HFFc6 (cell line): ENCODE data around the gene SCARB1. TPM values are rescaled to one million over a fixed set of nuclear protein-coding genes. Genes with fewer than 3 reads are reported as not detected.
A peak's percentile ranks its signal among the peaks of the same experiment; 100 is the strongest.

Experiments
- DNase-seq: peaks from one replicate; pipeline ENCODE4 v3.0.0-alpha.2; 2018
- H3K27ac Mint-ChIP-seq: 2 replicates; pipeline ENCODE4 v1.8.0; 2020; ENCODE audit warnings: mild to moderate bottlenecking, mixed read lengths
- H3K27me3 Mint-ChIP-seq: 2 replicates; pipeline ENCODE4 v1.8.0; 2021; ENCODE audit warnings: mild to moderate bottlenecking, moderate library complexity, mixed read lengths; ENCODE audit not compliant: insufficient read depth
- H3K36me3 Mint-ChIP-seq: 2 replicates; pipeline ENCODE4 v1.8.0; 2021; ENCODE audit warnings: low read depth, mixed read lengths
- H3K4me1 Mint-ChIP-seq: 2 replicates; pipeline ENCODE4 v1.8.0; 2020; ENCODE audit warnings: low read depth, mixed read lengths
- H3K4me3 Mint-ChIP-seq: 2 replicates; pipeline ENCODE4 v1.8.0; 2020; ENCODE audit warnings: mild to moderate bottlenecking, moderate library complexity, mixed read lengths
- H3K9me3 Mint-ChIP-seq: 2 replicates; pipeline ENCODE4 v1.8.0; 2020; ENCODE audit warnings: mild to moderate bottlenecking, mixed read lengths
- CTCF ChIP-seq: fragments of 200-600 bp; sonication (generic); IDR thresholded peaks from 2 replicates; pipeline ENCODE4 v1.5.0; 2021; ENCODE audit warnings: antibody characterized with exemption, mild to moderate bottlenecking
- total RNA-seq, 6 experiments: library from RNA; stranded (reverse); fragmentation: NEBNext Ultra II Directional; extraction: Animal tissue kit (Norgen Biotek cat#: 25700); gene quantifications; 2 replicates in 1 of 6; 3 replicates in 5 of 6; pipeline ENCODE4 v1.2.3, GENCODE V29; 2021

The SCARB1 gene
- total RNA-seq, 6 experiments from 2014 or later: 34.8 to 46.3 (median 36.8) TPM

- H3K27ac Mint-ChIP-seq: peak overlapping the region; percentile 99
- H3K4me3 Mint-ChIP-seq: peak overlapping the region; percentile 81
- peaks cover 16% of the 10 kb centered on the region for H3K36me3 Mint-ChIP-seq
- H3K9me3 Mint-ChIP-seq: peaks cover 11% of the 10 kb centered on the region
- DNase-seq: peak; percentile 96
- H3K27me3 Mint-ChIP-seq: peaks cover 8% of the 10 kb centered on the region
- TF ChIP-seq CTCF: no peak; the same call in 1 of the 2 replicates
- H3K4me1 Mint-ChIP-seq: peaks cover 60% of the 10 kb centered on the region
Measured at GRCh38 chr12:124829008-124829707, 34.5 kb downstream of the SCARB1 start.

- TF ChIP-seq CTCF: no peak
- peaks cover 11% of the 10 kb centered on the region for H3K9me3 Mint-ChIP-seq
- DNase-seq: peak; percentile 69
- H3K27ac Mint-ChIP-seq: peak overlapping the region; percentile 99
- H3K4me1 Mint-ChIP-seq: peaks cover 55% of the 10 kb centered on the region
- H3K27me3 Mint-ChIP-seq: peaks cover 8% of the 10 kb centered on the region
- peak overlapping the region; percentile 81 for H3K4me3 Mint-ChIP-seq
- H3K36me3 Mint-ChIP-seq: peaks cover 16% of the 10 kb centered on the region
Measured at GRCh38 chr12:124828264-124829007, 35.2 kb downstream of the SCARB1 start.

- Mint-ChIP-seq H3K27me3 (peaks cover 8% of the 10 kb centered on the region), H3K36me3 (peaks cover 16% of the 10 kb centered on the region), H3K27ac (peak overlapping the region; percentile 99), H3K4me3 (no peak overlapping the region), H3K9me3 (peaks cover 11% of the 10 kb centered on the region), H3K4me1 (peaks cover 48% of the 10 kb centered on the region)
- no peak for TF ChIP-seq CTCF
- DNase-seq: no peak
Measured at GRCh38 chr12:124827588-124828184, 36.0 kb downstream of the SCARB1 start.

- no peak overlapping the region for H3K4me3 Mint-ChIP-seq
- peaks cover 4% of the 10 kb centered on the region for H3K27me3 Mint-ChIP-seq
- DNase-seq: no peak
- peaks cover 28% of the 10 kb centered on the region for H3K4me1 Mint-ChIP-seq
- H3K36me3 Mint-ChIP-seq: peaks cover 5% of the 10 kb centered on the region
- H3K27ac Mint-ChIP-seq: no peak overlapping the region
- no peaks in the 10 kb centered on the region for H3K9me3 Mint-ChIP-seq
- no peak for TF ChIP-seq CTCF
Measured at GRCh38 chr12:124824195-124824594, 39.5 kb downstream of the SCARB1 start.

GRCh38 chr12:124823272-124823970, 40.2 kb downstream of the SCARB1 start:
- no peak for TF ChIP-seq CTCF
- no peak overlapping the region for H3K4me3 Mint-ChIP-seq
- no peaks in the 10 kb centered on the region for H3K9me3 Mint-ChIP-seq
- DNase-seq: no peak
- H3K27ac Mint-ChIP-seq: no peak overlapping the region
- H3K27me3 Mint-ChIP-seq: peaks cover under 1% of the 10 kb centered on the region
- H3K4me1 Mint-ChIP-seq: peaks cover 20% of the 10 kb centered on the region
- H3K36me3 Mint-ChIP-seq: peaks cover 2% of the 10 kb centered on the region
